SK-N-SH treated with all-trans-retinoic acid at 6 μM for 48 hours (cell line): Measurements from ENCODE around the gene TDRD9.

Experiments
- ATAC-seq: fragments of 200-7000 bp; cut with Tn5 transposase; 3 replicates; pipeline ENCODE4 v1.9.1; 2020; ENCODE audit warnings: mild to moderate bottlenecking, moderate library complexity
- ARNTL ChIP-seq: fragments of 450-650 bp; formaldehyde crosslinking; IDR thresholded peaks from 2 replicates; pipeline ENCODE4 v1.5.0; 2020; ENCODE audit warnings: low read depth, mild to moderate bottlenecking, moderate library complexity, borderline replicate concordance
- BACH2 ChIP-seq: fragments of 250-450 bp; sonication (Bioruptor Pico); IDR thresholded peaks from 2 replicates; pipeline ENCODE4 v1.9.0; 2021; ENCODE audit warnings: mild to moderate bottlenecking, borderline replicate concordance
- CREB5 ChIP-seq: fragments of 250-450 bp; sonication (Bioruptor Pico); IDR thresholded peaks from 2 replicates; pipeline ENCODE4 v1.5.1; 2020; ENCODE audit warnings: low read depth, mild to moderate bottlenecking, moderate library complexity
- ESRRG ChIP-seq: fragments of 250-450 bp; sonication (Bioruptor Pico); IDR thresholded peaks from 2 replicates; pipeline ENCODE4 v1.6.1; 2021; ENCODE audit warnings: mild to moderate bottlenecking
- GLIS3 ChIP-seq: fragments of 250-450 bp; sonication (Bioruptor Pico); IDR thresholded peaks from 2 replicates; pipeline ENCODE4 v1.5.0; 2020; ENCODE audit warnings: mild to moderate bottlenecking, moderate library complexity
- OSR1 ChIP-seq: fragments of 250-450 bp; sonication (Bioruptor Pico); IDR thresholded peaks from 2 replicates; pipeline ENCODE4 v1.8.0; 2022; ENCODE audit warnings: moderate library complexity, mild to moderate bottlenecking, inconsistent platforms
- PATZ1 ChIP-seq: fragments of 250-450 bp; sonication (Bioruptor Pico); IDR thresholded peaks from 2 replicates; pipeline ENCODE4 v1.8.0; 2020; ENCODE audit warnings: mild to moderate bottlenecking, moderate library complexity, borderline replicate concordance
- RARB ChIP-seq: fragments of 250-450 bp; sonication (Bioruptor Pico); IDR thresholded peaks from 2 replicates; pipeline ENCODE4 v1.8.0; 2021; ENCODE audit warnings: mild to moderate bottlenecking, moderate library complexity
- TCF4 ChIP-seq: fragments of 250-450 bp; sonication (Bioruptor Pico); IDR thresholded peaks from 2 replicates; pipeline ENCODE4 v1.8.0; 2021; ENCODE audit warnings: mild to moderate bottlenecking, moderate library complexity, borderline replicate concordance
- TOX ChIP-seq: fragments of 250-450 bp; sonication (Bioruptor Pico); IDR thresholded peaks from 2 replicates; pipeline ENCODE4 v1.8.0; 2021; ENCODE audit warnings: mild to moderate bottlenecking, moderate library complexity, borderline replicate concordance
- TSHZ2 ChIP-seq: fragments of 250-450 bp; sonication (Bioruptor Pico); IDR thresholded peaks from 2 replicates; pipeline ENCODE4 v1.5.0; 2020; ENCODE audit warnings: mild to moderate bottlenecking, moderate library complexity
- ZC3H10 ChIP-seq: fragments of 250-450 bp; sonication (Bioruptor Pico); IDR thresholded peaks from 2 replicates; pipeline ENCODE4 v1.5.1; 2021; ENCODE audit warnings: mild to moderate bottlenecking, moderate library complexity
- ZFP3 ChIP-seq: fragments of 250-450 bp; sonication (Bioruptor Pico); IDR thresholded peaks from 2 replicates; pipeline ENCODE4 v1.5.0; 2020; ENCODE audit warnings: mild to moderate bottlenecking, moderate library complexity
- ZFP30 ChIP-seq: fragments of 450-650 bp; formaldehyde crosslinking; IDR thresholded peaks from 2 replicates; pipeline ENCODE4 v1.5.0; 2022; ENCODE audit warnings: mild to moderate bottlenecking, moderate library complexity
- ZNF565 ChIP-seq: fragments of 450-650 bp; formaldehyde crosslinking; conservative IDR thresholded peaks from 2 replicates; pipeline ENCODE4 v1.5.0; 2020; ENCODE audit warnings: low read depth, mild to moderate bottlenecking, moderate library complexity
- ZNF70 ChIP-seq: fragments of 450-650 bp; formaldehyde crosslinking; IDR thresholded peaks from 2 replicates; pipeline ENCODE4 v1.5.0; 2020; ENCODE audit warnings: mild to moderate bottlenecking, moderate library complexity
- ZNF8 ChIP-seq: fragments of 450-650 bp; formaldehyde crosslinking; IDR thresholded peaks from 2 replicates; pipeline ENCODE4 v1.5.0; 2020; ENCODE audit warnings: mild to moderate bottlenecking, moderate library complexity

Gene TDRD9

GRCh38 chr14:104086661-104087461 is 158.6 kb downstream of the TDRD9 start:
- no peak for ATAC-seq
- TF ChIP-seq ESRRG (CRISPR knock-in tag) = no peak
- TF ChIP-seq OSR1 (CRISPR knock-in tag) = no peak
- no peak for TF ChIP-seq ZC3H10
- TF ChIP-seq ZNF8 (CRISPR knock-in tag) = no peak
- no peak for TF ChIP-seq PATZ1 (CRISPR knock-in tag)
- TF ChIP-seq TSHZ2 (CRISPR knock-in tag) = no peak
- TF ChIP-seq BACH2 (CRISPR knock-in tag) = no peak
- TF ChIP-seq GLIS3 (CRISPR knock-in tag) = no peak
- no peak for TF ChIP-seq ARNTL (CRISPR knock-in tag)

DNA sequence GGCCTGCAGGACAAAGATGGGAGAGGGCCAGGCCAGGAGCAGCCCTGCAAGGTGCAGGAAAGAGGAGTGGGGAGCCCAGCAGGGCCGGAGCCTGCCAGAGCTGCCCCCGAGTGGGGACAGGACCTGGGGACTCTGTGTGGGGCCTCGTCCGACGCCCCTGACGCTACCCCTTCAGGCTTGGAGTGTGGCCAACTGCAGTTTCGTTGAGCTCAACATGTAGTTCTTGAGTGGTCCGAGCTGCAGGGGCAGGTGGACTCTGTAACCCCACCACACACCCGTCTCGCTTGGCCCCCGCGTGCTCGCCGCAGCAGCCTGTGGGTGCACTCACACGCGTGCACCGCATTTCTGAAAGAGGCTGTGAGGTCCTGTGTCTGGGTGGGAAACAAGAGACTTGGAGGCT is 159.2 kb downstream of the TDRD9 start:
- TF ChIP-seq CREB5 (CRISPR knock-in tag) (no peak), ZFP3 (no peak), ZNF8 (CRISPR knock-in tag) (no peak), TSHZ2 (CRISPR knock-in tag) (no peak), ZNF70 (CRISPR knock-in tag) (no peak), RARB (CRISPR knock-in tag) (no peak), TOX (CRISPR knock-in tag) (no peak), ZC3H10 (no peak)
- no peak for ATAC-seq

DNA sequence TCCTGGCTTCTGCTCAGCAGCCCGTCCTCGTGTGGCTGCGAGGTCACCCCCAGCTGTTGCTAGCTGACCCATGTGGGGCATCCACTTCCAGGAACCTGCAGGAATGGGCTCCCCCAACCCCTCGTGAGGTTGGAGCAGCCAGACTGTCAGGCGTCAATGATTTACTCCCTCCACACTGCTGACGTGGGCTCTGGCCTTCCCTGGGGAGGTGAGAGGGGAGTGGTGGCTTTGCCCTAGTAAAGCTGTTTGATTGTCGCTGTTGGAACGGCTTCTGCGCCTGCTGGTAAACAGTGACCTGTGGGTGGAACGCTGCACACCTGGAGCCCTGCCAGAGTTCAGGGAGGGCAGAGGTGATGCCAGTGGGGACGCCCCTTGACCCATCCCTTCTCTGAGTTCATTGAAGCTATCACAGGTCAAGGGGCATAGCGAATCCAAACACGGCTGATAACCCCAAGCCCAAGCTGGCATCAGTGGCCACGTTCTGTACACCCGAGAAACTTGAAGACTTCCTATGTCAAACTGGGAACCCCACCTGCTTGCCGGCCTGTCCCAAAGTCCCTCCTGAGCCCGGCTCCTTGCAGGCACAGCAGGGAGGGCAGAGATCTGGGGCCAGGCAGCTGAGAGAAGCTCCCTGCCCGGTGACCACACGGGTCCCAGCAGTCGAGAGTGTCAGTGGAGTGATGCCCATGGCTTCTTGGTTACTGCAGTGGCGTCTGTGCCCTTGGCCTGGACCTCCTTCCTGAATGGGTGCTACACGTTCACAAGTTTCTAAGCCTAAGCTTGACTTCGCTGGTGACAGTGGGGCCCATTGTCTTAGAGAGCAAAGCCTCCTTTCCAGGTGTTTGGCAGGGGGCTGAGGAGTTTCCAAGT is 160.0 kb downstream of the TDRD9 start:
- no peak for ATAC-seq

More for the DNA sequence above, 160.0 kb downstream of the TDRD9 start:
- TF ChIP-seq TCF4 (CRISPR knock-in tag) (no peak), ZFP30 (CRISPR knock-in tag) (no peak), ZNF70 (CRISPR knock-in tag) (no peak), ZNF8 (CRISPR knock-in tag) (no peak), ZC3H10 (no peak), CREB5 (CRISPR knock-in tag) (no peak), ZNF565 (CRISPR knock-in tag) (no peak)
